Measurements from ENCODE around the gene GALNT9.
"Not testable (repeated sequence)": the region's sequence is repeated elsewhere in the genome, so short reads cannot be mapped to it uniquely, and the experiment has no call there.

The GALNT9 gene

DNA sequence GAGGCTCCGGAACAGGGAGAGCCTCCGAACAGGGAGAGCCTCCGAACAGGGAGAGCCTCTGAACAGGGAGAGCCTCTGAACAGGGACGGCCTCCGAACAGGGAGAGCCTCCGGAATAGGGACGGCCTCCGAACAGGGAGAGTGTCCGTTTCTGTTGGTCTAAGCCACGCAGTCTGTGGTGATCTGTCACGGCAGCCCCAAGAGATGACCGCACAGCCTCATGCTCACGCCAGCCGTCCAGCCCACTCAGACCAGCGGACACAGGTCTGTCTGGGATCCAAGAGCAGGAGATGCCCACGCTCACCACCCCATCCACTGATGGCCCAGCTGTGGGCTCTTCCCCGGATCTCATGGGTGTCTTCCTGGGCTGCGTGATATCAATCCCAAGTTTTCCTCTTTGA is 33.3 kb downstream of the GALNT9 start:
- in situ Hi-C loops (cut with MboI; ENCODE audit: low sequenced_read_pairs), result no loop called here

GRCh38 chr12:132295561-132295960 is 33.8 kb downstream of the GALNT9 start:
- in situ Hi-C loops (cut with MboI; ENCODE audit: low sequenced_read_pairs), result not testable (repeated sequence)

GRCh38 chr12:132295101-132295526 is 34.3 kb downstream of the GALNT9 start:
- in situ Hi-C loops (cut with MboI; ENCODE audit: low sequenced_read_pairs), result no loop called here

- in situ Hi-C loops (cut with MboI; ENCODE audit: low sequenced_read_pairs), result no loop called here
Observed at GRCh38 chr12:132294121-132295034, 35.0 kb downstream of the GALNT9 start.

DNA sequence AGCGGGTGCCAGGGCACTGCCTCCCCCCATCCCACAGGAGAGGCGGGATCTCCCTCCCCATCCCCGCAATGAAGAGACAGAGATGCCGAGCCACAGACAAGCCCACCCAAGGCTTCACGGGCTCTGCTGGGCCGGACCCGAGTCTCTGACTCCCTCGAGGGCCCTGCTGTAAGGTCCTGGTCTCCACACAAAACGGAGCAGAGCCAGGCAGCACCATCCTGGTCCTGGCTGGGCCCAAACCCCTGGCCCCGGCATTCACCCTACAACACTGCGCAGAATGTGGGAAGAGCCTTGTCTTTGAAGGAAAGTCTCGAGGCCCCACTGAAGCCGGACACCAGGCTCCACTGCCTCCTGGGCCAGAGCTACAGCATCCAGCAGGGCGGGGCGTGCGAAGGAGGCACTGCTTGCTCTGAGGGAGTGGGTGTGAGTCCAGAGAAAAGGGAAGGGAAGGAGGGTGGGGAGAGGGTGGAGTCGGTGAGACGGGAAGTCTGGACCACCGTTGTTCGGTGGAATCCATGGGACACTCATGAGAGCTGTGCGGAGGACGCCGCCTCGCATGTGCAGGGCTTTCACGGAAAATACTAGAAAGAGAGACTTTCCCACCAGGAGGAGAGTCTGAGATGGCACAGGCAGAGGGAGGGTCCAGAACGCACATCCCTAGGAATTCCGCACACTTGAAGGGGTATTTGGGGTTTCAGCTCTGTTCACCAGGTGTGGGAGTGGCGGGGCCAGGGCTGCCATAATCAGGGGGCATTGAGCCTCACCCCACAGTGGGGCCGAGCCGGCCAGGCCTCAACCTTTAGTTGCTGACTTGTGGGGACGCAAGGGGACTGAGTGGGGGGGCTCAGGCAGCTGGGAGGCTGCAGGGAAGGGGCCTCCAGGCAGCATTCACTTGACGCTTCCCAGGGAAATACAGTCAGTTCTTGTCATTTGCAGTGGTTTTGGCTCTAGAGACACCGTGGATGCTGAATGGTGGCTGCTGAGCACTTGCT is 36.8 kb downstream of the GALNT9 start:
- in situ Hi-C loops (cut with MboI; ENCODE audit: low sequenced_read_pairs), result no loop called here

DNA sequence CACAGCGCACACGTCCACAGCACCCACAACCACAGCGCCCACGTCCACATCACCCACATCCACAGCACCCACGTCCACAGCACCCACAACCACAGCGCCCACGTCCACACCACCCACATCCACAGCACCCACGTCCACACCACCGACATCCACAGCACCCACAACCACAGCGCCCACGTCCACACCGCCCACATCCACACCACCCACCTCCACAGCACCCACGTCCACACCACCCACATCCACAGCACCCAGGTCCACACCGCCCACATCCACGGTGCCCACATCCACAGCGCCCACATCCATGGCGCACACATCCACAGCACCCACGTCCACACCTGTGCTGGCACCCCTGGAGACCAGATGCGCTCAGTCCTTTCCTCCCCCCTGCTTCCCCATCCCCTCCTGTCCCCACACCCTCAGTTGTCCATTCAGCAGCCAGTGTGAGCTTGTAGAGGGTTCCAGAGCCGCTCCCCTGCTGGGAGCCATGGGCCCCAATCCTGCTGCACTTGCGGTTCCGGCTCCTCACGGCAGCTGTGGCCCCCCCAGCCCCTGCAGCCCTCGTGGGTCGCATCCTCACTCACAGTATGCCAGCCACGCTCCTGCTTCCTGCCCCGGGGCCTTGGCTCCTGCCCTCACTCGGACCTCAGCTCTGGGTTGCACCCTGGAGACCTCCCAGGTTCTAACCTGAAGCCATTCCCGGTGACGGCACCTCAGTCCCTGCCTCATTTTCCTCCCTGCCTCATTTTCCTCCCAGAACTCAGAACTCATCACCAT is 37.8 kb downstream of the GALNT9 start:
- in situ Hi-C loops (cut with MboI; ENCODE audit: low sequenced_read_pairs), result no loop called here

DNA sequence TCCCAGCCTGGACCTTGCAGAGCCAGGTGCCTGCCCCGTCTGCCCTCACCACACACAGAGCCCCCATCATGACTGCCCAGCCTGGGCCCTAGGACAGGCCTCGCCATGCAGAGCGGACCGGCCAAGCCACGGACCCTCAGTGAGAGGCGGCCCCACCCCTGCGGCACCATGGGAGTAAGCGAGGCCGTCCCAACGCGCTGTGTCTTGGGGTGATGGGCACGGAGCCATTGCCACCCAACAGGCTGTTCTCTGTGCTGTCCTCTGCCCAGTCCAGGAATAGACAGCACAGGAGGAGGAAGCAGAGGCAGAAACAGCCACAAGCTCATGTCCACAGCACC is 39.2 kb downstream of the GALNT9 start:
- in situ Hi-C loops (cut with MboI; ENCODE audit: low sequenced_read_pairs), result no loop called here

DNA sequence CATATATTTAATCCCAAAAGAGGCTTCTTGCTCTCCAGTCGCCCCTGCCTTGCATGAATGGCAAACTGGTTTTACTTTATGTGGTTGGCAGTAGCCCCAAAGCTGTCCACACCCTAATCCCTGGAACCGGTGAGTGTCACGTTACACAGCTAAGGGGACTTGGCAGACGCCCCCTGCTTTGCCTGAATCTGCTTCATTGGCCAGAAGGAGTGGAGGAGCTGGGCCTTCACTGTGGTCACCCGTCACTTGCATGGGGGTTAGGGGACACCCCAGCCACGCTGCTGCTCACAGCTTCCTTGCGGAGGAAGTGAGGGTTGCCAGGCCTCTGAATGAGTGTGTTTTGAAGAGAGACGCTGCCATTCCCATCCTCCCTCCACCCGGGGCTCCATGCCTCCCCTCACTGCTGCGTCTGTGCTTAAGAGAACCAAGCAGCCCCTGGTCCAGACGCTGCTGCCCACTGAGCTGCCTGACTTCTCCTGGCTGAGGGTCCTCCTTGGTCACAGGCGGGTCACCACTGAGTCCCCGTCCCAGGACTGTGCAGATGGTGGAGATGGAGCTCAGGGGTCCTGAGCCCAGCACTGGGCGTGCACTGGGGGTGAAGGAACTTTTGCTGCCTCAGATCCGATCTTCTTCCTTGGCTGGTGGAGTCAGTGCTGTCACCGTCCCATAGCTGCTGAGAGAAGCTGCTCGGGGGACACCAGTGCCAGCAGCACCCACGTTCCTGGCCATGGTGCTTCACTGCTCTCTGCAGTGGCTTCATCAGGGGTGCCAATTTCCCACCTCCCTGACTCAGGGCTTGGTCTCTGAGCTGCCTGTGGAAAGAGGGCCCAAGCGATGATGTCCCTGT is 39.8 kb downstream of the GALNT9 start:
- in situ Hi-C loops (cut with MboI; ENCODE audit: low sequenced_read_pairs), result no loop called here

DNA sequence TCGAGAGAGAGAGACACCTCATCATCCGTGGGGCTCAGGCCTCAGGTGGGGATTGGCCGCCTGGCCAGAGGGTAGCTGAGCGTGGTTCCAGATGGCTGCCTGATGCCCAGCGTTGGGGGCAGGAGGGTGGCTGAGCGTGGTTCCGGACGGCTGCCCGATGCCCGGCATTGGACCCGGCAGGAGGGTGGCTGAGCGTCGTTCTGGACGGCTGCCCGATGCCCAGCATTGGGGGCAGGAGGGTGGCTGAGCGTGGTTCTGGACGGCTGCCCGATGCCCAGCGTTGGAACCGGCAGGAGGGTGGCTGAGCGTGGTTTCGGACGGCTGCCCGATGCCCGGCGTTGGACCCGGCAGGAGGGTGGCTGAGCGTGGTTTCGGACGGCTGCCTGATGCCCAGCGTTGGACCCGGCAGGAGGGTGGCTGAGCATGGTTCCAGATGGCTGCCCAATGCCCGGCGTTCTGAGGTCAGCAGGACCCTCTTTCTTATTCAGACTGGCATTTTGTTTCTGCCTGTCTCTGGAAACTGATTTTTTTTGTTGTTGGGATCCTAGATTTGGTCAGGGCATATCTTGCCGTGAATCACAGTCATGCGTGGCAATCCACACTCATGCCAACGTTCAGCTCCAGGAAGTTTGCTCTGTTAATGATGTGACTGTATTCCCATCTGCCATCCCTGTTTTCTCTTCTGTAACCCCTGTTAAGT is 40.7 kb downstream of the GALNT9 start:
- in situ Hi-C loops (cut with MboI; ENCODE audit: low sequenced_read_pairs), result no loop called here

- in situ Hi-C loops (cut with MboI; ENCODE audit: low sequenced_read_pairs), result no loop called here
Observed at GRCh38 chr12:132287391-132288238, 41.8 kb downstream of the GALNT9 start.

DNA sequence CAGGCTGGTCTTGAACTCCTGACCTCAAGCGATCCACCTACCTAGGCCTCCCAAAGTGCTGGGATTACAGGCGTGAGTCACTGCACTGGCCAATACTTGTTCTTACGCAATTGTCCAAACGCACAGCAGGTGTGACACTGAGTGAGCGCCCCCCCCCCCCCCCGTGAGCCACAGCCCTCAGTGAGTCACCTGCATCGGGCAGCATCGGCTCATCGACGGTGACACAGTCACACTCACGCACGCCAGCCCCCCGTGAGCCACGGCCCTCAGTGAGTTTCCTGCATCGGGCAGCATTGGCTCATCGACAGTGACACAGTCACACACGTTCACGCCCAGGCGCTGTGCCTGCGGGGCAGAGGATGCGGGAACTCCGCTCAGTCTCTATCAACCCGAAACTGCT is 42.5 kb downstream of the GALNT9 start:
- in situ Hi-C loops (cut with MboI; ENCODE audit: low sequenced_read_pairs), result no loop called here

DNA sequence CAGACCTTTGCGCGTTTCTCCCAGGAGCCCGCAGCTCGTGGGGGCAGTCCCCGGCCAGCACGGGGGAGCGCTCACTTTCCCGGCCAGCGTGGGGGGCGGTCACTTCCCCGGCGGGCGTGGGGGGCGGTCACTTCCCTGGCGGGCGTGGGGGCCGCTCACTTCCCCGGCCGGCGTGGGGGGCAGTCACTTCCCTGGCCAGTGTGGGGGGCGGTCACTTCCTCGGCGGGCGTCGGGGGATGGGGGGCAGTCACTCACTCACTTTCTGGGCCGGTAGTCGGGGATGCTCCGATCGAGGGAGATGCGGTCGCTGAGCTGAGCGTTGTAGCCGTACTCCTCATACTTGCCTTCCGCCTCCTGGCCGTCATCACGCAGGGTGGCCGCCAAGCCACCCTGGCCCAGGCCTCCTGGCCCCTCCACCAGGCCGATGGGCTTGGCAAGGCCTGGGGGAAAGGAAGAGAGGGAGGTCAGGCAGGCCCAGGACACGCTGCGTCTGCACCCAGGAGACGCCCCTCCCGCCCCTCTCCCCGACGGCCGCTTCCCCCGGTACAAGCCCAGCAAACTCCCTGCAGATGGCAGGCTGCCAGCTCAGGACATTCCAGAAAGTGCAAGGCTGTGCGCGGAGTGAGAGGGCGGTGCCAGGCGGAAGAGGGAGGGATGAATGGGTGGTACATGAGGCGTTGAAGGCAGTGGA is 43.3 kb downstream of the GALNT9 start:
- in situ Hi-C loops (cut with MboI; ENCODE audit: low sequenced_read_pairs), result no loop called here

GRCh38 chr12:132284827-132285741 is 44.3 kb downstream of the GALNT9 start:
- in situ Hi-C loops (cut with MboI; ENCODE audit: low sequenced_read_pairs), result no loop called here

DNA sequence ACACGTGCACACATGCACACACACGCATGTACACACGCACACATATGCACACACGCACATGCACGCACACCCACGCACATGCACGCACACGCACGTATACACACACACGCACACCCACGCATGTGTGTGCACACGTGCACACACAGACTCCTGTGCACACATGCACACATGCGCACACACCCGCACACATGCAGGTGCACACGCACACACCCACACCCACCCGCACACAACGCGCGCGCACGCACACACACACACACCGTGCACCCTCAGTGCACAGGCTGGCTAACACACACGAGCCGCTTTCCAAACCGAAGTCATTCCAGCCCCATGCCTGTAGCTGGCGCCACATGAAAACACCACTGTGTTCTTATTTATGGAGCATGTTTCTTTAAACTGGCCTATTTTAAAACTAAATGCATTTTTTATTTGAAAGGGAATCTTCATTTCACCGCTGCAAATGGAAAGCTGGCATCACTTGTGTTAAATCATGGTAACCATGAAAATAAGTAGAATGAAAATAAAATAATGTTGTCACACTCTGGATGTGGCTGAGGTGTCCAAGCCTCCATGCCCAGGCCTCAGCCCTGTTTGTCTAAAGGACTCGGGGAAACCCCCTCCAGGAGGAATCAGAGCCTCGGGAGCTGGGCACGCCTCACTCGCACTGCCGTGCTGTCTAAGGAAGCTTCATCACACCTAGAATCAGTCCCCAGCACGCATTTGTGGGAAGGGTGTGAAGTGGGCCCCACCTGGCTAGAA is 45.1 kb downstream of the GALNT9 start:
- in situ Hi-C loops (cut with MboI; ENCODE audit: low sequenced_read_pairs), result no loop called here

DNA sequence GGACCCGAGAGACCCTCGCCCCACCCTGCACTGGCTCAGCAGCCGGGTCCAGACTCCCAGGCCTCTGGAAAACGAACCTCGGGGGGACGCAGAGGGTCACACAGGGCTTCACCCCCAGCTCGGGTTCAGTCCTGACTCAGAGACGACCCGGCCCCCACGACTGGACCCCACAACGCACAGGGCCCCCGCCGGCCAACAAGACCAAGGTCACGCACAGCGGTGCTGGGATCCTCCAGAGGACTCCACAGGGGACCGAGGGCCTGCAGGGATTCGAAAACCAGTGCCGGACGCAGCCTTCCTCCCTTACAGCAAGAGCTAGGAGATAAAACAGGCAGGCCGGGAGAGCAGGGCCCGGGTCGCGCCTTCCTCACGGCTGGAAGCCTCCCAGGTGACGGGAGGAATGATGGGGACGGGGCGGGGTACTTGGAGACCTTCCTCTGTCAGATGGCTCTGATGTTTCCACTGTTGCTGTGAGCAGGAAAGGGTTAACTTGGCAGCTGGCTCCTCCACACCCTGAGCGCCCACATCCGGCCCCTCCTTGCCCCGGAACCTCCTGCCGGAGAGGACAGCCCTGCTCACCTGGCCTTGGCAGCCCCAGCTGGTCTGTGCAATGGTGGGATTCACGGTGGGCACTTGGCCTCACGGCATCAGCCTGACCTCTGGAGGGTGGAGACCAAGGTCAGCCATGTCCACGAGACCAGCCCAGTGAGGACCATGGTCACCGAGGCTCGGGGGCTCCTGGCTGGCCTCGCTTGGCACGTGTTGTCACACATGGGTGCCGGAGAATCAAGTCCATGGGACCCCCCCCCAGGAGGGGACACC is 46.2 kb downstream of the GALNT9 start:
- in situ Hi-C loops (cut with MboI; ENCODE audit: low sequenced_read_pairs), result no loop called here

Data from HL-60/S4 treated with phorbol 12-myristate 13-acetate at 8.2 ng/mL for 4 days and 3 days (cell line).